Glomerular endothelial cell (primary cell): Measurements from ENCODE around the gene SEBOX. TPM values are rescaled to one million over a fixed set of nuclear protein-coding genes. Genes with fewer than 3 reads are reported as not detected.

ENCODE experiments used
- DNase-seq: peaks from one replicate; pipeline ENCODE4 v3.0.0-alpha.2; 2011; ENCODE audit warnings: low read depth, low spot score; ENCODE audit errors: extremely low read depth
- total RNA-seq: library from RNA; depleted of rRNA; stranded (reverse); fragments of >200 nt; gene quantifications from 2 replicates; pipeline ENCODE4 v1.2.3, GENCODE V29; 2015

The SEBOX gene, protein sequence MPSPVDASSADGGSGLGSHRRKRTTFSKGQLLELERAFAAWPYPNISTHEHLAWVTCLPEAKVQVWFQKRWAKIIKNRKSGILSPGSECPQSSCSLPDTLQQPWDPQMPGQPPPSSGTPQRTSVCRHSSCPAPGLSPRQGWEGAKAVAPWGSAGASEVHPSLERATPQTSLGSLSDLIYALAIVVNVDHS
- total RNA-seq: not detected in 2 replicates

GRCh38 chr17:28364665-28365363, at the start of gene SEBOX:
Gene SEBOX, minus strand, starts transcription at chr17:28365199. Its CDS starts 48 bp downstream, at chr17:28365151.
- DNase-seq: no peak

GRCh38 chr17:28413804-28414203, 48.8 kb upstream of the SEBOX start:
- DNase-seq: no peak

GRCh38 chr17:28412099-28412498, 47.1 kb upstream of the SEBOX start:
- DNase-seq: no peak

- DNase-seq: no peak
These were observed 42.9 kb upstream of the SEBOX start for GRCh38 chr17:28407974-28408306.

GRCh38 chr17:28407130-28407973, 42.4 kb upstream of the SEBOX start:
- DNase-seq: no peak

- no peak for DNase-seq
These were observed 41.4 kb upstream of the SEBOX start for GRCh38 chr17:28406473-28406814.

DNA sequence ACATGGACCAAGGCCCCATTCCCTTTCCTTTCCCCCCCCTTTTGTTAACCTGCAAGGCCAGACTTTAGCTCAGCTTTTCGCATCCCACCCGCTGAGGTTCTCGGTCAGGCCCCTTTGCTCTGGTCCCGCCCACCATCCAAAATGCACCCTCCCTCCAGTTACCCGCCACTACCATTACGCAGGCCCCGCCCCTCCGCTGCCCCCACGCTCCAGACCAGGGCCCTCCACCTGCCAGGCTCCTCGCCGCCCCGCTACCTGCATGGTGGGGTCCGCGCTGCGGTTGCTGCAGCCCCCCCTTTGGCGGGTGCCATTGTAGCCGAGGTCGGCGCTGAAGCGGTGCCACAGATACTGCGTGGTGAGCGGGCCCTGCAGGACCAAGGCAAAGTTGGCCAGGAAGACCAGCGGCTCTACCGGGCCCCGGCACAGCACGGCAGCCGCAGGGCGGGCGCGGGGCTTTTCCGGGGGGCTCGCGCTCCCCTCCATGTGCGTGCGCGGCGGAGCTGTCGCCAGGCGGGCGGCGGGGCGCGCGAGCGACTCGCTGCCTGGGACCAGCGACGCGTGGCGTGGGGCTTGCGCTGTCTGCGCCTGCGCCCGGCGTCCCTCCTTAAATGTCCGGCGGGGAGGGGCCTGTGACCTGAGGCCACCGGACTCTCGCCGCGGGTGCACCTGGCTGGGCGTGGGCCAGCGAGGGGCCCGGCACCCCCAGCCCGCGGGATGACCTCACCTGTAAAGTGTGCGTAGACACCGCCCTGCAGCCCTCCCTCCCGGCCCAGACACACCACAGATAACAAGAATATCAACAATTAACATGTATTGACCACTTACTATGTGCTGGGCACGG, 40.9 kb upstream of the SEBOX start, which contains the start of gene SLC46A1:
Gene SLC46A1, minus strand, starts transcription at position 581 of the 841 bp plus-strand sequence. Its CDS starts 98 bp downstream, at position 483.
- no peak for DNase-seq

DNA sequence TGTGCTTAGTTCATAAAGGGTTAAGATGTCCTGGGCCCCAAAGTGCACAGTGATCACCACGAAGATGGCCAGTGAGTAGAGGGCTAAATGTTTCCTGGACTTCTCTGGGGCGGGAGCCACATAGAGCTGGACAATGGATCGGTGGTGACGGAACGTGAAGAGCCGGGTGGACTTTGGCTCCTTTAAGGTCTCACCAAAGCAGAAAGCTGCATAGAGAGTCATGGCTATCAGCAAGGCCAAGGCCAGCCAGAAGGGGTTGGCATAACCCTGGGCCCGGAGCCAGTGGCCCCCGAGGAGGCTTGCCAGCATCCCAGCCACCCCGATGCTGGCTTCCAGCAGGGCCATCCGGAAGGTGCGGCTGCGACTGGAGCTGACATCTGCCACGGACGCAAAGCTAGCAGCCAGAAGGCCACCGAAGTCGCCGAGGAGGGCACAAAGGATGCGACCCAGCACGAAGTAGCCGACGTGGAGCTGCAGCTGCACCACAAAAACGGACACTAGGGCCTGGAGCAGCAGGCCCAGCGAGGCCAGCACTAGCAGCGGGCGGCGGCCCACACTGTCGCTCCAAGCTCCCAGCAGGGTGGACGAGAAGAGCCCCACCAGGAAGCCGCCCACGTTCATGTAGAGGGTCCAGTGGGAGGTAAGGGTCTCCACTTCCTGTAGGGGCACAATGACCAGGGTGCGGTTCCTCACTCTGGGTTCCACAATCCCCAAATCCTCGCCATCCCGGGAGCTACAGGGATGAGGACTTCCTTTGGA, 40.0 kb upstream of the SEBOX start:
- no peak for DNase-seq

GRCh38 chr17:28404461-28404811, 39.4 kb upstream of the SEBOX start:
- no peak for DNase-seq

- DNase-seq: no peak
These were observed 39.0 kb upstream of the SEBOX start for GRCh38 chr17:28404007-28404406.

- DNase-seq: no peak
These were observed 37.8 kb upstream of the SEBOX start for GRCh38 chr17:28402844-28403243.

GRCh38 chr17:28402224-28402630, 37.2 kb upstream of the SEBOX start:
- DNase-seq: no peak

- DNase-seq: no peak
These were observed 34.8 kb upstream of the SEBOX start for GRCh38 chr17:28399808-28400207.

DNA sequence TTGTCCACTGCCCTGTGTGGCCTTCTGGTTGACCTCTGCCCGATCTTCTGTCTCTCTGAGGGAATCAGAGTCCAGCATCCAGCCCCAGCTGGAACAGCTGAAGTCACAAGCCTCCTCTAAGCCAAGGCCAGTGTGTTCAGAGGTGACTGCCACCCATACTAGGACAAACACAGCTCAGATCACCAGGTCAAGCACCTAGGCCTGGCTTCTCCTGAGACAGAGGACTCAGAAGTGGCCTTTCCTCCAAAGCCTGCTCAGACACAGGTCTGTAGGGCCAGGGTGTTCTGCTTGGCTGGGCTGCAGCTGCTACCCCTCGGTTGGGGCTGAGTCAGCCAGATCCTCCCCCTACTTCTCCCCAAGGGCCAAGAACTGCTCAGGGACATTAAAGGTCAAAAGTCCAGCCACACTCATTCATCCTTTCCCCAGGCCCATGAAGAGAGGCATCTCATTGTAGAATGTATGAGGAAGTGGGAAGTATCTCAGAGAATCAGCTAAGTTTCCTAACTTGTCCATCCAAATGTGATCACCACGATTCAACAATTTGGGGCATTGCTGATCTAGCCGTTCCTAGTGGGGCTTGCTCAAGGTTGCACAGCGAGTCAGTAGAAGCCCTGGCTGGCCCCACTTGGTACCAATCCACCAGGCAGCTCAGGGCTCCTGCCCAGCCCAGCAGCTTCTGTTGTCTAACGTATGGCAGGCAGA, 33.4 kb upstream of the SEBOX start:
- no peak for DNase-seq

DNA sequence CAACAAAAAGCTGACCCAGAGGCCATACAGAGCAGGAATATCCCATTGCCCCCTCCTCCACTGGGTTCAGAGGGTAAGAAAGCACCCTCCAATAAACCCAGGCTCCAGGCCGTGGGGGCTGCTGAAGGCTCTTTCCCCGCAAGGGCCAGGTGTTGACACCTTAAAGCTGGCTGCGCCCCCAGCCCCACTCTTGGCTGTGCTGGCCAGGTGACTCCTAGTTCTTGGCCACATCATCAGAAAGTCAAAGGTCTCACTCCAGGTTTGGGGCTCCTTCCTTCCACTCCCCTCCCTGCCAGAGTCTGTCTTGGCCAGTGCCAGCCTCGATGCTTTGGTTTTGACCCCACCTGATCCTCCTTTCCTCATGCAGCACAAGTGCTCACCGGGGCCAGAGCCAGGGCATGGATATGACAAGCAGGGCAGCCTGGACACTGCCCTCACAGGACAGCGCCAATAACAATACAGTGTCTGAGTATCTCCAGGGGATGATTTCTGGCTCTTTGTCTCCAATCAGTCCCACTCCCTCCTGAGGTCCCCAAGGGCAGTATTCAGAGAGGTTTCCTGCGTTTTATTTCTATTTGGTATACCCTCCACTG, 32.8 kb upstream of the SEBOX start:
- no peak for DNase-seq

DNA sequence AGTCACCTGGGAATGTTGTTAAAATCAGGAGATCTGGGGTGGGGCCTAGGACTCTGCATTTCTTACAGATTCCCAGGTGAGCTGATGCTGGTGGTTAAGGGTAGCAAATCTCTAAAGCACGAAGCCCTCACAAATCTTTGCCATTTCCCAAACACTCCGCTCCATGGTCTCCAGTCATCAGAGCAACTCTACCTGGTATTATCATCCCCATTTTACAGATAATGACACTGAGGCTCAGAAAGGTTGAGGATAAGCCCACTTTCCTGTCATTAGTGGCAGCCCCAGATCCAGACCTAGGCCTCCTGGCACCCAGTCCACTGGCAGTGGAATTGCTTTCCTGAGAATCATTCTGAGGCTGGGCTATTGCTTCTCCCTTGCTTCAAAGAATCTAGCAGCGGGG, 32.3 kb upstream of the SEBOX start:
- DNase-seq: no peak

DNA sequence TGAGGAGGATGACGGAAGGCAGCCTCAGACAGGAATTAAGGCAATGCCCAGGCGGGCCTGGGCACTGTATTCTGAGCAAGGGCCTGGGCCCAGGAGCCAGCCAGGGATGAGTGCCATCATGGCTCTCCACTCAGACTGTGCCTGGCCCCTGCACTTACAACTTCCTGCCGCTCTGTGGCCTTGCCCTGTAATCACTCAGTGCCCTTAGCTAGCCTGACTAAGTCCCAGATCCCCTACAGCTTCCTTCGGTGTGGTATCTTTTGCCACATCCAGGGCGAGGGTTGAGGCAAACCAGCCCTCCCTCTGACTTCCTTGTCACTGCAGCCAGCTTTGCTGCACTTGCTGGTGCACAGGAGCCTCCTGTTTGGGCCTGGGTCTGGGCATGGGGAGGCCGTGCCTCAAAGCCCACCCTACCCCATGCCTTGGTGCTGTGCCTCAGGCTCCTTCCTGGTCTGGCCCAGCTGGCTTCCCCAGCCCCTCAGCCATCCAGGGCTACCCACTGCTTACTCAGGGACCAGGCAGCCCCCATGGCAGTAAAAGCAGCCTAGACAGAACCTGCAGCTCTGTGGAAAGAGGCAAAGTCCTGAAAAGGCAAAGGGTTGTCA, 31.7 kb upstream of the SEBOX start:
- no peak for DNase-seq

- DNase-seq: no peak
These were observed 31.0 kb upstream of the SEBOX start for GRCh38 chr17:28395968-28396367.

- DNase-seq: no peak
These were observed 30.4 kb upstream of the SEBOX start for GRCh38 chr17:28395426-28395825.
